Activated T-cell treated with anti-CD3 and anti-CD28 coated beads, Interleukin-2, amount 50 U/mL, for 48 hours (primary cell): ENCODE measurements around the gene ZNF664.
A peak's percentile ranks its signal among the peaks of the same experiment; 100 is the strongest.

Experiments
- DNase-seq, 2 experiments: peaks; one replicate each; pipeline ENCODE4 v3.0.0-alpha.2; 2020

The ZNF664 gene

GRCh38 chr12:123991372-123991951 is 18.4 kb downstream of the ZNF664 start:
- DNase-seq, result no peak

- DNase-seq, result no peak
Measured at GRCh38 chr12:123992118-123992825, 19.3 kb downstream of the ZNF664 start.

- no peak for DNase-seq
Measured at GRCh38 chr12:123995023-123995748, 22.2 kb downstream of the ZNF664 start.

GRCh38 chr12:123996581-123996980 is 23.6 kb downstream of the ZNF664 start:
- no peak for DNase-seq

- no peak for DNase-seq
Measured at GRCh38 chr12:123997033-123997822, 24.2 kb downstream of the ZNF664 start.

- DNase-seq, result no peak
Measured at GRCh38 chr12:123997908-123998307, 24.9 kb downstream of the ZNF664 start.

- no peak for DNase-seq
Measured at GRCh38 chr12:123998344-123998990, 25.5 kb downstream of the ZNF664 start.

GRCh38 chr12:123998991-123999359 is 26.0 kb downstream of the ZNF664 start:
- no peak for DNase-seq

- no peak for DNase-seq
Measured at GRCh38 chr12:124000111-124000510, 27.1 kb downstream of the ZNF664 start.

GRCh38 chr12:124001343-124001742 is 28.3 kb downstream of the ZNF664 start:
- DNase-seq, result no peak

GRCh38 chr12:124002021-124002644 is 29.1 kb downstream of the ZNF664 start:
- DNase-seq, result no peak

- DNase-seq, result no peak
Measured at GRCh38 chr12:124002654-124003053, 29.6 kb downstream of the ZNF664 start.

GRCh38 chr12:124004233-124004875 is 31.3 kb downstream of the ZNF664 start:
- DNase-seq, result no peak

- peak; percentile 38 to 50 for DNase-seq
Measured at GRCh38 chr12:124006085-124006845, 33.2 kb downstream of the ZNF664 start.

- DNase-seq, result no peak
Measured at GRCh38 chr12:124006846-124007713, 34.1 kb downstream of the ZNF664 start.

GRCh38 chr12:124007826-124008570 is 35.0 kb downstream of the ZNF664 start:
- no peak for DNase-seq

- DNase-seq, result no peak
Measured at GRCh38 chr12:124008595-124008994, 35.6 kb downstream of the ZNF664 start.

- DNase-seq, result no peak
Measured at GRCh38 chr12:124009781-124010180, 36.8 kb downstream of the ZNF664 start.

- no peak for DNase-seq
Measured at GRCh38 chr12:124010687-124011086, 37.7 kb downstream of the ZNF664 start.
